OCI-LY1 (cell line): ENCODE results near the gene SPOCK1.

ENCODE experiments used
- CTCF ChIP-seq: fragments of 200-600 bp; sonication (generic), shearing (Covaris generic); IDR thresholded peaks from 2 replicates; pipeline ENCODE4 v1.5.1; 2017; ENCODE audit warnings: mild to moderate bottlenecking, antibody characterized with exemption, low read length, moderate library complexity, mixed read lengths
- EZH2 ChIP-seq: fragments of 200-600 bp; sonication (generic), shearing (Covaris generic); IDR thresholded peaks from 2 replicates; pipeline ENCODE4 v1.8.0; 2017; ENCODE audit warnings: borderline replicate concordance, mixed run types, mild to moderate bottlenecking, antibody characterized with exemption, low read length, moderate library complexity, mixed read lengths

- TF ChIP-seq EZH2 (no peak), CTCF (no peak)
Measured at GRCh38 chr5:137407090-137407489, 92.0 kb downstream of the SPOCK1 start.
